Skin epidermis (tissue), 12 donors: ENCODE results near the gene ATAT1.
"Not testable (repeated sequence)": the region's sequence is repeated elsewhere in the genome, so short reads cannot be mapped to it uniquely, and the experiment has no call there.

Source experiments
- H3K27ac ChIP-seq, 21 experiments: fragments of 200-600 bp; sonication (generic) in 11 of 21; one replicate each; pipeline ENCODE4 v1.5.0; 2020; ENCODE audit warnings: mild to moderate bottlenecking in 3 of 21, inconsistent platforms in 2 of 21, moderate library complexity in 2 of 21
- H3K4me3 ChIP-seq, 7 experiments: fragments of 200-600 bp; sonication (generic) in 2 of 7; one replicate each; pipeline ENCODE4 v1.5.0; 2020; ENCODE audit warnings: inconsistent platforms in 2 of 7, mild to moderate bottlenecking in 2 of 7, moderate library complexity in 1 of 7

ATAT1 gene

GRCh38 chr6:30626484-30627366 lies at the start of gene ATAT1:
Gene ATAT1 (plus strand): TSS chr6:30626874.
- Histone ChIP-seq H3K4me3 (peak within 1 kb of the TSS; percentile 40 to 67 (median 58)), H3K27ac (peak within 1 kb of the TSS; percentile 24 to 96 (median 90))

GRCh38 chr6:30578051-30578450 lies 48.6 kb upstream of the ATAT1 start:
- H3K4me3 ChIP-seq = no peak overlapping the region
- no peak overlapping the region for H3K27ac ChIP-seq

- Histone ChIP-seq H3K27ac (no peak overlapping the region), H3K4me3 (no peak overlapping the region)
Measured at GRCh38 chr6:30583921-30584320, 42.8 kb upstream of the ATAT1 start.

- Histone ChIP-seq H3K27ac (peak overlapping the region in 5 of 21 experiments; percentile 5 to 58 (median 47)), H3K4me3 (no peak overlapping the region)
Measured at GRCh38 chr6:30589754-30590358, 36.8 kb upstream of the ATAT1 start.

- peak overlapping the region in 16 of 21 experiments; percentile 5 to 64 (median 39) for H3K27ac ChIP-seq
- H3K4me3 ChIP-seq = no peak overlapping the region
Measured at GRCh38 chr6:30590509-30590908, 36.2 kb upstream of the ATAT1 start.

- Histone ChIP-seq H3K4me3 (no peak overlapping the region), H3K27ac (peak overlapping the region in 13 of 21 experiments; percentile 22 to 64 (median 45))
Measured at GRCh38 chr6:30591008-30591407, 35.7 kb upstream of the ATAT1 start.

GRCh38 chr6:30592287-30592686 lies 34.4 kb upstream of the ATAT1 start:
- Histone ChIP-seq H3K27ac (peak overlapping the region in 1 of 21 experiments; percentile 64), H3K4me3 (no peak overlapping the region)

- not testable (repeated sequence) for H3K4me3 ChIP-seq, H3K27ac ChIP-seq
Measured at GRCh38 chr6:30597315-30598144, 29.1 kb upstream of the ATAT1 start.

- Histone ChIP-seq H3K27ac (peak overlapping the region in 1 of 21 experiments; percentile 29), H3K4me3 (no peak overlapping the region)
Measured at GRCh38 chr6:30598912-30599624, 27.6 kb upstream of the ATAT1 start.

GRCh38 chr6:30599625-30600324 lies 26.9 kb upstream of the ATAT1 start:
- H3K27ac ChIP-seq = peak overlapping the region in 1 of 21 experiments; percentile 29
- no peak overlapping the region for H3K4me3 ChIP-seq

- no peak overlapping the region for H3K27ac ChIP-seq
Measured at GRCh38 chr6:30600451-30600961, 26.2 kb upstream of the ATAT1 start.

GRCh38 chr6:30601436-30601814 lies 25.2 kb upstream of the ATAT1 start:
- Histone ChIP-seq H3K27ac (no peak overlapping the region), H3K4me3 (no peak overlapping the region)

More at GRCh38 chr6:30600451-30600961, 26.2 kb upstream of the ATAT1 start:
- no peak overlapping the region for H3K4me3 ChIP-seq

GRCh38 chr6:30601815-30602641 lies 24.6 kb upstream of the ATAT1 start:
- no peak overlapping the region for H3K27ac ChIP-seq
- H3K4me3 ChIP-seq = no peak overlapping the region

- no peak overlapping the region for H3K4me3 ChIP-seq
- H3K27ac ChIP-seq = no peak overlapping the region
Measured at GRCh38 chr6:30603961-30604360, 22.7 kb upstream of the ATAT1 start.

- Histone ChIP-seq H3K4me3 (no peak overlapping the region), H3K27ac (peak overlapping the region in 3 of 21 experiments; percentile 14 to 33 (median 21))
Measured at GRCh38 chr6:30610065-30610464, 16.6 kb upstream of the ATAT1 start.

- peak overlapping the region in 5 of 21 experiments; percentile 21 to 45 (median 28) for H3K27ac ChIP-seq
- no peak overlapping the region for H3K4me3 ChIP-seq
Measured at GRCh38 chr6:30611150-30611855, 15.4 kb upstream of the ATAT1 start.

GRCh38 chr6:30611856-30612194 lies 14.8 kb upstream of the ATAT1 start:
- Histone ChIP-seq H3K27ac (peak overlapping the region in 2 of 21 experiments; percentile 17 to 31), H3K4me3 (no peak overlapping the region)
